NCI-H2227 treated with DMSO at 0.1 percent for 48 hours (cell line): ENCODE data around the gene BBS5.

ENCODE experiments used
- DNase-seq: peaks from one replicate; lab custom pipeline; 2025; lab: John Stamatoyannopoulos, UW

Gene BBS5

DNA sequence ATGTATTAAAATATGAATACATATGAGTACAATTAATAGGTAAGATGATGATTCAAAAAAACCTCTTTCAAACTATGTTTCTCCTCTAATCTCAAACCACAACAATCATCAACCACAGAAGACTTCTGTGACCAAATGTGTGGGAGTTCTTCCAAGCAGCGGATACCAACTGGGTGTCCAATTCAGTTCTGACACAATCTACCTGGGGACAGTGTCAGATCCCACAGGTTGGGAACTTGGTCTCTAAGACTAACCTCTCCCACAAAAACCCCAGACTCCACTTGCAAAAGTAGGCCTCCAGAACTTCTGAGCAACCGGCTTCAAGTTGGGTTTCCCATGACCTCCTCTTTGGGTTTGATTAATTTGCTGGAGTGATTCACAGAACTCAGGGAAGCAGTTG, 67.5 kb downstream of the BBS5 start:
- DNase-seq, result no peak
